CD4-positive, alpha-beta T cell (primary cell): Measurements from ENCODE around the gene SPTBN1. TPM values are rescaled to one million over a fixed set of nuclear protein-coding genes. Genes with fewer than 3 reads are reported as not detected.
A peak's percentile ranks its signal among the peaks of the same experiment; 100 is the strongest.

ENCODE experiments used
- ATAC-seq: fragments of 200-7000 bp; cut with Tn5 transposase; one replicate; pipeline ENCODE4 v1.10.0; 2022; ENCODE audit warnings: mild to moderate bottlenecking; ENCODE audit not compliant: poor library complexity
- CTCF ChIA-PET: fragments of 350-600 bp; sonication (Branson Sonifier 250); formaldehyde crosslinking; loops from one replicate; lab custom pipeline; 2021; ENCODE audit warnings: antibody characterized with exemption, inconsistent platforms; lab: Charles Lee
- POLR2A ChIA-PET: fragments of 350-600 bp; sonication (Branson Sonifier 250); formaldehyde crosslinking; loops from one replicate; lab custom pipeline; 2021; ENCODE audit warnings: antibody characterized with exemption, inconsistent platforms; lab: Charles Lee
- DNase-seq, 14 experiments: peaks; one replicate each; pipeline ENCODE4 v3.0.0-alpha.2; 2013 to 2020; ENCODE audit warnings: mixed read lengths in 2 of 14
- H3K27ac ChIP-seq, 2 donors: one replicate each; pipeline versions ENCODE4 v1.5.1 to v1.7.0; 2013; ENCODE audit warnings: low read length in 2 of 2, low read depth in 1 of 2, mild to moderate bottlenecking in 1 of 2
- H3K27me3 ChIP-seq, 2 experiments: 1 replicate in 1 of 2; 2 replicates in 1 of 2; pipeline versions ENCODE4 v1.6.1 to v1.7.0; 2013; ENCODE audit warnings: low read length in 2 of 2, control low read depth in 1 of 2, mild to moderate bottlenecking in 1 of 2, moderate library complexity in 1 of 2; ENCODE audit not compliant: insufficient read depth in 2 of 2, control insufficient read depth in 1 of 2
- H3K36me3 ChIP-seq: one replicate; pipeline ENCODE4 v1.6.1; 2013; ENCODE audit warnings: low read length, control low read depth; ENCODE audit not compliant: insufficient read depth
- H3K4me1 ChIP-seq: one replicate; pipeline ENCODE4 v1.6.1; 2013; ENCODE audit warnings: low read length, control low read depth; ENCODE audit not compliant: insufficient read depth
- H3K4me3 ChIP-seq: one replicate; pipeline ENCODE4 v1.5.1; 2013; ENCODE audit warnings: mild to moderate bottlenecking, low read length, moderate library complexity
- H3K9me3 ChIP-seq, 2 experiments: 1 replicate in 1 of 2; 2 replicates in 1 of 2; pipeline versions ENCODE4 v1.6.1 to v1.7.0; 2013; ENCODE audit warnings: low read length in 2 of 2, mild to moderate bottlenecking in 2 of 2, control low read depth in 1 of 2, moderate library complexity in 1 of 2; ENCODE audit not compliant: control insufficient read depth in 1 of 2, insufficient read depth in 1 of 2
- H3K27ac Mint-ChIP-seq: one replicate; pipeline ENCODE4 v1.8.0; 2020; ENCODE audit warnings: mixed read lengths
- H3K27me3 Mint-ChIP-seq: one replicate; pipeline ENCODE4 v1.8.0; 2021; ENCODE audit warnings: mixed read lengths
- H3K36me3 Mint-ChIP-seq: one replicate; pipeline ENCODE4 v1.8.0; 2021; ENCODE audit warnings: low read depth, mixed read lengths
- H3K4me1 Mint-ChIP-seq: one replicate; pipeline ENCODE4 v1.8.0; 2021; ENCODE audit warnings: low read depth, mixed read lengths
- H3K4me3 Mint-ChIP-seq: one replicate; pipeline ENCODE4 v1.8.0; 2020; ENCODE audit warnings: mild to moderate bottlenecking, mixed read lengths
- H3K9me3 Mint-ChIP-seq: one replicate; pipeline ENCODE4 v1.8.0; 2020; ENCODE audit warnings: mixed read lengths
- intact Hi-C, 2 experiments: fragments of 100-400 bp; cut with DNase I in 1 of 2; cut with micrococcal nuclease in 1 of 2; formaldehyde crosslinking; loops; one replicate each; pipeline versions ENCODE4 v1.15.1 to v1.9.0; 2023 to 2025; cut with DNase I, micrococcal nuclease
- total RNA-seq, 174 experiments: library from RNA in 2 of 174; stranded (reverse) in 2 of 174; gene quantifications; one replicate each; pipeline ENCODE4 v1.2.3 and lab custom pipeline; 2021 to 2026
- TF ChIP-seq, protein P1 (sequence below): fragments of 200-600 bp; IDR thresholded peaks from one replicate; pipeline ENCODE4 v1.8.0; 2022; ENCODE audit warnings: antibody characterized with exemption, mild to moderate bottlenecking

The SPTBN1 gene
- total RNA-seq, 2 experiments from 2014 or later: 156 to 166 TPM

DNA sequence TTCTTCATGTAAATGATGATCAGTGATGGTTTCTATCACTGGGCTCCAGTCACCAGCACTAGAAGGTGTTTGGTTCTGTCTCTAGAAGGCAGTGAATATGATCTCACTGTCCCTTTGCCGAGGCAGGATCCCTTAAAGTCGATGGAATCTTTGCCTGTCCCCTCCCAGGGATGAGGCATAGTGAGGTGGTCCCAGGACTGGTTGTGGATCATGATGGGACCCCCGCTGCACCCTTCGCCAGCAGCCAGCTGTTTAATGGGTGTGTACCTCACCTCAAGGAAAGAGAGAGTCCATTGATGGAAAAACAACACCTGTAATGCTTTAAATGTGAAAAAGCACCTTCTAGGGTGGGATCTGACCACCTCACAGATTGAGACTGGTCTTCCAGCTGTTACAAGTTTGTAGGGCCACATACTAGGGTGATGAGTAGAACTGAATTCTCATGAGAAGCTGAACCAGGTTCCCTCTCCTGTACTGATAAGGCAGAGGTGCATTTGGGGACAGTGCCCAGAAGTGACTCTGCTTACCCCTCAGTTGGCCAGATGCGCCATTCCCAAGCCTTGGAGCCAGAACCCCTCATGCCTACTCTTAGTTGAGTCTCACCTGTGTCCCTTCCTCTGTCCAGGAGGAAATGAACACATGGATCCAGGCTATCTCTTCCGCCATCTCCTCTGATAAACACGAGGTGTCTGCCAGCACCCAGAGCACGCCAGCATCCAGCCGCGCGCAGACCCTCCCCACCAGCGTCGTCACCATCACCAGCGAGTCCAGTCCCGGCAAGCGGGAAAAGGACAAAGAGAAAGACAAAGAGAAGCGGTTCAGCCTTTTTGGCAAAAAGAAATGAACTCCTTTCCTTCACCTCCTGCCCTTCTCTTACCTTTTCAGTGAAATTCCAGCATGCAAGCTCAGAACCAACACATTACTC lies 211.9 kb downstream of the SPTBN1 start:
- peaks cover 87% of the 10 kb centered on the region for H3K36me3 Mint-ChIP-seq
- ChIA-PET CTCF (interaction anchor here (1.5 kb wide), 1 partner anchor 37 kb away, joined by 4 read pairs; no protein-coding TSS in a partner anchor), POLR2A (no interaction called here)
- H3K36me3 ChIP-seq: peaks cover 73% of the 10 kb centered on the region
- H3K4me3 Mint-ChIP-seq: no peak overlapping the region
- no peaks in the 10 kb centered on the region for H3K9me3 ChIP-seq
- H3K4me1 Mint-ChIP-seq: peaks cover 10% of the 10 kb centered on the region
- no peaks in the 10 kb centered on the region for H3K9me3 Mint-ChIP-seq
- no peaks in the 10 kb centered on the region for H3K4me1 ChIP-seq
- intact Hi-C loops: loop anchor here (10.0 kb wide), 3 partner anchors 167 to 507 kb away; no protein-coding TSS in a partner anchor
- peak overlapping the region; percentile 3 for H3K27ac Mint-ChIP-seq
- H3K4me3 ChIP-seq: no peak overlapping the region
- DNase-seq (no peak), ATAC-seq (no peak)
- no peaks in the 10 kb centered on the region for H3K27me3 ChIP-seq
- no peak overlapping the region for H3K27ac ChIP-seq
- no peaks in the 10 kb centered on the region for H3K27me3 Mint-ChIP-seq
- TF ChIP-seq, protein P1, sequence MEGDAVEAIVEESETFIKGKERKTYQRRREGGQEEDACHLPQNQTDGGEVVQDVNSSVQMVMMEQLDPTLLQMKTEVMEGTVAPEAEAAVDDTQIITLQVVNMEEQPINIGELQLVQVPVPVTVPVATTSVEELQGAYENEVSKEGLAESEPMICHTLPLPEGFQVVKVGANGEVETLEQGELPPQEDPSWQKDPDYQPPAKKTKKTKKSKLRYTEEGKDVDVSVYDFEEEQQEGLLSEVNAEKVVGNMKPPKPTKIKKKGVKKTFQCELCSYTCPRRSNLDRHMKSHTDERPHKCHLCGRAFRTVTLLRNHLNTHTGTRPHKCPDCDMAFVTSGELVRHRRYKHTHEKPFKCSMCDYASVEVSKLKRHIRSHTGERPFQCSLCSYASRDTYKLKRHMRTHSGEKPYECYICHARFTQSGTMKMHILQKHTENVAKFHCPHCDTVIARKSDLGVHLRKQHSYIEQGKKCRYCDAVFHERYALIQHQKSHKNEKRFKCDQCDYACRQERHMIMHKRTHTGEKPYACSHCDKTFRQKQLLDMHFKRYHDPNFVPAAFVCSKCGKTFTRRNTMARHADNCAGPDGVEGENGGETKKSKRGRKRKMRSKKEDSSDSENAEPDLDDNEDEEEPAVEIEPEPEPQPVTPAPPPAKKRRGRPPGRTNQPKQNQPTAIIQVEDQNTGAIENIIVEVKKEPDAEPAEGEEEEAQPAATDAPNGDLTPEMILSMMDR: no peak

DNA sequence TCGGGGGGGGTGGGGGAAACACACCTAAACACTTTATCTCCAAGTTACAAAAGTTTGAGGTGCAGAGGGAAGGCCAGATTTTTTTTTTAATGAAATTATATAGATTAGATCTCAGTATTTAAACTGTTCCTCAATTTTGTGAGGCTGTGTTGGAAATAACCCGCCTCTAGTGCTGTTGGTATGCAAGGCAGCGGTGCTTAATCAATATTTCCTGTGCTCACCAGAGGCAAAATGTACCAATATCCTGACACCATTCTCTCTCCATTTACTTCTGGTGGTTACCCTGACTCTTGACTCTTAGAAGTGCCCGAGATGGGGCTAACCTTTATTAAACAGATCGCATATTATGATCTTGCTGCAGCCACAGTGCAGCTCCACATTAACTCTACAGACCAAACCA lies 212.6 kb downstream of the SPTBN1 start:
- Histone ChIP-seq H3K4me3 (no peak overlapping the region), H3K36me3 (peaks cover 66% of the 10 kb centered on the region), H3K27ac (no peak overlapping the region), H3K9me3 (no peaks in the 10 kb centered on the region), H3K4me1 (peaks cover 7% of the 10 kb centered on the region), H3K27me3 (no peaks in the 10 kb centered on the region)
- TF ChIP-seq, protein P1: no peak
- ATAC-seq: no peak
- no peaks in the 10 kb centered on the region for H3K27me3 Mint-ChIP-seq
- CTCF ChIA-PET: no interaction called here
- POLR2A ChIA-PET: no interaction called here
- no peaks in the 10 kb centered on the region for H3K9me3 Mint-ChIP-seq
- H3K4me3 Mint-ChIP-seq: no peak overlapping the region
- peaks cover 82% of the 10 kb centered on the region for H3K36me3 Mint-ChIP-seq
- intact Hi-C loops: loop anchor here (10.0 kb wide), 3 partner anchors 166 to 506 kb away; no protein-coding TSS in a partner anchor
- no peak overlapping the region for H3K27ac Mint-ChIP-seq
- H3K4me1 Mint-ChIP-seq: peaks cover 17% of the 10 kb centered on the region
- DNase-seq: no peak

DNA sequence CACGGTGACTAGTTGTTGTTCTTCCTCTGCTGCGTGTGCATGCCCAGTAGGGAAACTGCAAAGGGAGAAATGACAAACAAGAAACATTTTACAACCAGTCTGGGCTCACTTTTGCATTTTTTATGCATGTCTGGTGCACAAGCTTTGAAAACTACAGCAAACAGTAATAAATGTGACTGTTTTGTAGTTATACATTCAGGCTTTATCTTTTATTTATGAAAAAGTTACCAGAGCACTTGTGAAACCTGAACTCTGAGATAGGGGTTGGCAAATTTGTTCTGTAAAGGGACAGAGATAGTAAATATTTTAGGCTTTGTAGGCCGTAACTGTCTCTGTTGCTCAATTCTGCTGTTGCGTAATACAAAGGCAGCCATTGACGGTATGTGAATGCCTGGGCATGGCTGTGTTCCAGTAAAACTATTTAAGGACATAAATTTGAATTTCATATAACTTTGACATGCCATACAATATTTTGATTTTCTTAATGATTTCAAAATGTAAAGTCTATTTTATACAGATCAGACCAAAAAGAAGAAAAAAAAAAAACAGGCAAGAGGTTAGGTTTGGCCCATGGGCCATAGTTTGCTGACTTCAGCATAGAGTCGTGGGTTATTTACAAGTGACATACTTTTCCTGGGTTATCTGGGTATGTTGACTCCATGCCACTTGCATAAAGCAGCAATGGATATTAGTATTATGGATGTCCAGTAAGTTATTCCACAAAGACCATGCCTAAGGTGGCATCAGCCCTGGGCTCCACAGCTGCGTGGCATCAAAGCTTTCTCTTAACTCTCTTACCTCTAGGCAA lies 213.8 kb downstream of the SPTBN1 start:
- H3K36me3 Mint-ChIP-seq: peaks cover 70% of the 10 kb centered on the region
- TF ChIP-seq, protein P1: no peak
- intact Hi-C loops: loop anchor here (10.0 kb wide), 3 partner anchors 165 to 505 kb away; no protein-coding TSS in a partner anchor

More for the DNA sequence above, 213.8 kb downstream of the SPTBN1 start:
- ChIA-PET CTCF (no interaction called here), POLR2A (no interaction called here)
- Histone ChIP-seq H3K27ac (no peak overlapping the region), H3K4me1 (peaks cover 11% of the 10 kb centered on the region), H3K4me3 (no peak overlapping the region), H3K27me3 (no peaks in the 10 kb centered on the region), H3K36me3 (peaks cover 55% of the 10 kb centered on the region), H3K9me3 (no peaks in the 10 kb centered on the region)
- peak in 1 of 14 experiments; percentile 22 for DNase-seq
- no peaks in the 10 kb centered on the region for H3K27me3 Mint-ChIP-seq
- no peak overlapping the region for H3K4me3 Mint-ChIP-seq
- H3K4me1 Mint-ChIP-seq: peaks cover 17% of the 10 kb centered on the region
- ATAC-seq: no peak
- no peaks in the 10 kb centered on the region for H3K9me3 Mint-ChIP-seq
- peak overlapping the region; percentile 2 for H3K27ac Mint-ChIP-seq
